GM21825 (cell line): ENCODE data around the gene OR2A1.
A peak's percentile ranks its signal among the peaks of the same experiment; 100 is the strongest.
"Not testable (repeated sequence)": the region's sequence is repeated elsewhere in the genome, so short reads cannot be mapped to it uniquely, and the experiment has no call there.

Experiments
- ATAC-seq: cut with Tn5 transposase; IDR thresholded peaks from one replicate; pipeline ENCODE4 v1.9.1; 2021; ENCODE audit warnings: mild to moderate bottlenecking, moderate library complexity; ENCODE audit not compliant: unreplicated experiment

Gene OR2A1, protein sequence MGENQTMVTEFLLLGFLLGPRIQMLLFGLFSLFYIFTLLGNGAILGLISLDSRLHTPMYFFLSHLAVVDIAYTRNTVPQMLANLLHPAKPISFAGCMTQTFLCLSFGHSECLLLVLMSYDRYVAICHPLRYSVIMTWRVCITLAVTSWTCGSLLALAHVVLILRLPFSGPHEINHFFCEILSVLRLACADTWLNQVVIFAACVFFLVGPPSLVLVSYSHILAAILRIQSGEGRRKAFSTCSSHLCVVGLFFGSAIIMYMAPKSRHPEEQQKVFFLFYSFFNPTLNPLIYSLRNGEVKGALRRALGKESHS

DNA sequence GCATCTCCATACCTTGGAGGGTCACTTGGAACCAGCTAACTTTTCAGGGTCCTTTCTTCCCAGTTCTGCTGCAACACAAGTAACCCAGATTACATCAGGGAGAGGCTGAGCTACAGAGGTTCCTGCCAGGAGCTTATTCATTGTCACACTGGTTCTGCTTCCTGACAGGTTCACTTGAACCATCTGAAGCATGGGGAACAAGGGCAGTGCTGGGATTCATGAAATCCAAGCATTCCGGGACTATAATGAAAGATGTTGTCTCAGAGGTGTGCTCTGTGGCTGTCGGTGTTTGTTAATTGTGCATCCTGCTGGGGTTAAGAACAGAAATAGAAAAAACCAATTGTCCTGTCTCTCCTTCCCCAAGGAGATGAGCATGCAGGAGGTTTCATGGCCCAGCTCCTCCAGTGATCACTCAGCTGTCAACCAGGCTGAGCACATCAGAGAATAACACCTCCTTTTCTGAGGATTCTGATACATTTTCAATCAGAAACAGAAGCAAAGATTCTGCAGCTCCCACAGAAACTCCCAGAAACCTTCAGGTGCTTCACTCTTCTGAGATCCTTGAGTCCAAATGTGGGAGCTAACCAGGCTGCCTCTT, at the start of gene OR2A1:
OR2A1 (plus strand) TSS at position 548 of the 598 bp plus-strand sequence. CDS start 5,706 bp downstream, outside the sequence.
- not testable (repeated sequence) for ATAC-seq

GRCh38 chr7:144264692-144265091, 47.5 kb upstream of the OR2A1 start, which contains the start of gene OR2A7:
Gene OR2A7, minus strand, starts transcription at chr7:144264792. Its CDS starts 5,164 bp downstream, at chr7:144259628.
- ATAC-seq = not testable (repeated sequence)

GRCh38 chr7:144269188-144269587, 43.0 kb upstream of the OR2A1 start, which contains the start of gene CTAGE8:
Gene CTAGE8, minus strand, starts transcription at chr7:144269288. Its CDS starts 38 bp downstream, at chr7:144269250.
- ATAC-seq = not testable (repeated sequence)

DNA sequence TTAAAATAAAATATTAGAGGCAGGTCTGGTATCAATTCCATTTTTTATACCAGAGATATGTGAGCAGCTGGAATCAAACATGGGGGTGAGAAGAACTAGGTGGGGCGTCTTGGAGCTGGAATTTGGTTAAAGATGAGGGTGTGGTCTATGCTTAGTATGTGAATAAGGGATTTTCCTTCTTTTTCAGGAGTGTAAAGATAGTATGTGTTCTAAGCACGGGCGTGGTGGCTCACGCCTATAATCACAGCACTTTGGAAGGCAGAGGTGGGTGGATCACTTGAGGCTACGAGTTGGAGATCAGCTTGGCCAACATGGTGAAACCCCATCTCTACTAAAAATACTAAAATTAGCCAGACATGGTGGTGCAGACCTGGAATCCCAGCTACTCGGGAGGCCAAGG, 36.9 kb upstream of the OR2A1 start:
- ATAC-seq = not testable (repeated sequence)

GRCh38 chr7:144280010-144280409, 32.2 kb upstream of the OR2A1 start:
- ATAC-seq = peak; percentile 30

GRCh38 chr7:144281981-144282380, 30.2 kb upstream of the OR2A1 start:
- not testable (repeated sequence) for ATAC-seq

- ATAC-seq = not testable (repeated sequence)
Observed at GRCh38 chr7:144282490-144282889, 29.7 kb upstream of the OR2A1 start.

- ATAC-seq = not testable (repeated sequence)
Observed at GRCh38 chr7:144283716-144284115, 28.5 kb upstream of the OR2A1 start.

GRCh38 chr7:144287171-144287784, 24.9 kb upstream of the OR2A1 start:
- not testable (repeated sequence) for ATAC-seq

GRCh38 chr7:144291607-144292006, 20.6 kb upstream of the OR2A1 start:
- not testable (repeated sequence) for ATAC-seq

DNA sequence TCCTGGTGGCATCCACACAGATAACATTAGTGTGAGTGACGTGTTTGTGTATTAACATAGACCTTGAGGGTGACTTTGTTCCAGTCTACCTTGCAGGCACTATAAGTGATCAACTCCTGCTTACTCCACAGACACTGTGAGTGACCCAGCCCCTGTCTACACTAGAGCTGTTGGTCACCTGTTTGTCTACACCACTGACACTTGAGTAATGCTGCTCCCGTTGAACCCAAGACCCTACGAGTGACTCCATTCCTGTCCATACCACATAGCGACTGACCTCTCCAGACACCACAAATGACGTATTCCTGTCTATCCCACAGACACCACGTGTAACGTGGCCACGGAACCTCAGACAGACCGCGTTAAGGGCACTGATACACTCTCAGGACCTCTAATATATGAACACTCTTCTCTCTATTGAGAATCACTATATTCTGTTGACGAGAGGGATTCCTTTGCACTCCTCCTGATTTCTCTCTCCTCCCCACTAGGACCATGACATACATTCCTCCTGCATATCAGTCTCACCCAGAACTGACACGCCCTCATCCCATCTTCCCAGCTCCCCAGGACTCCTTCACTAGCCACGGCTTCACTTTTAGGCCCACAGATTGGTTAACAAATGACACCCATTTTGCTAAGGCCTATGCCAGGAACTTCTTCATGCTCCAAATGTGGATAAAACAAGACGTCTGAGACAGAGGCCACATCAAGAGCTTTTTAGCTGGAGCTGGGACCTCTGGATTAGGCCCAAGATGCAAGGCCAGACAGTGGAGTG, 19.6 kb upstream of the OR2A1 start:
- not testable (repeated sequence) for ATAC-seq

GRCh38 chr7:144293794-144294499, 18.3 kb upstream of the OR2A1 start:
- peak; percentile 81 for ATAC-seq

DNA sequence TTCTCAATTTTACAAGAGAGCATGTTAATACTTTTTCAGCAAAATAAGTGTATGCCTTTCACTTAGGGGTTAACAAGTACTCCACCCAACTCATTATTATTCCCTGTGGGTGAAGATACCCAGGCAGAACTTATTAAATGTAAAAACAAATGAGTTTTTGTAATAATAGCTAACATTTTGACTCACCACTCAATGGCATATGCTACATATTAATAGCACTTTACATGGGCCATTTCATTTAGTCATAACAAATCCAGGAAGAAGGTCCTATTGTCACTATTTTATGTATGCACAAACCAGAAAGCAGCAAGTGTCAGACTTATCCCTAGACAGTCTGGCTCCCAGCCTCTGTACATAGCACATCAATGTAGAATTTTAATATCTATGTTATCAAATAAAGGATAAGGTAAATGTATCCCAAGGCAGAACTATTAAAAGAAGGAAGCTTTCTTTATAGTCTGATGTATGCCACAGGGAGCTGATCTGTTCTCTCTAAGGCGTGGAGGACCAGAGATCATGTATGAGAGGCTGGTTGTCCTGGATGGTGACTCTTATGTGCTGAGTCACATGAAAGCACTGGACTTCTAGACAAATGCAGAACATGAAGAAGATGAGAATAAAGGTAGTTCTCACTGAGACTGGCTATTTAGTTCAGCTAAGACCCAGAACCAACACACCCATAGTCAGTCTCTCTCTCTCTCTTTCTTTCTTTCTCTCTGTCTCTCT, 9.5 kb upstream of the OR2A1 start:
- peak; percentile 36 for ATAC-seq

DNA sequence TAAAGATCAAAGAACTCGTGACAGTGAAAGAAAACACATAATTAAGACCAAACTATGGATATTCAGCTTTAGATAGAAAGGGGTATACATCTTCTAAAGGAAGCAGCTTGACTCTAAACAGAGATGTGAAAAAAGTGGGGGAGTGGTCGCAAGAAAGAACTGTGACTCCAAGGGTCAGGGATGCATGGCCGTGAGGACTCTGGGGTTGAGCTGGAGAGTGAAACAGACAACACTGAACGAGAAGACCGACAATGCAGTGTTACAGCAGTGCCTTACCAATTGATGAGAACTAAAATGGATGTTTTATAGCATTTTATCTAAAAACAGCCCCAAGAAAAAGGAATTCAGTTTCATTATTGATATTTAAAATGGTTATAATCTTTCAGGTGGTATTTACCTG, 8.6 kb upstream of the OR2A1 start:
- not testable (repeated sequence) for ATAC-seq

DNA sequence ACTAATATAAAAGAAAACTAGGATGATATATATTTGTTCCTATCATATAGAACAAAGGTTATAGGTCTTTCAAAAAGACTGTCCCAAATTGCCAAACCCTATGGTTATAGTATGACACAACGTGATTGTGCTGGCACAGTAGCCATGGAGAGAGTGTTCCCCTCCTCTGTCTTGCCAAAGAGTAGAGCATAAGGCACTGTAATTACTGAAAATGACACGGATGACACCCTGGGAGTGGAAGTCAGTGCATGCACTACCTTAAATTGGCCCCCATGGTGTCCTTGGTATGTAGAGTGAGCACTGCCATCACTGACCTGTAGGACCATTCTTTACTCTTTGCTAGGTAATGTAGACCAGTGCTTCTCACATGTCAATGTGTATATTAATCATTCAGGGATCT, 7.1 kb upstream of the OR2A1 start:
- ATAC-seq = not testable (repeated sequence)

DNA sequence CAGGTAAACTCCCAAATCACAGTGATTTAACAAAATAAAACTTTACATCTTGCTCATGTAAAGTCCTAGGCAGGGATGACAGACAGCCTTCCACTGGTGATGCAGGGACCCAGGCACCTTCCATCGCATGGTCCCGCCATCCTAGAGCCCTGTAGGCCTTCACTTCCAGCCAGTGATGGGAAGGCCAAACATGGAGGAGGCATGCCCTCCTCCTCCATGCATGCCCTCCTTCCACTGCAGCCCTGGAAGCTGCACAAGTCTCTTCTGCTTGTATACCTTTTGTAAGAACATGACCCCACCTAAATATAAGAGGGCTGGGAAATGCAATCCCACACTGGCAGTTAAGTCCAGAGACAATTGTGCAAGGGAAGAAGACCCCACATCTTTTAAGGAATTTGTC, 2.5 kb upstream of the OR2A1 start:
- not testable (repeated sequence) for ATAC-seq

GRCh38 chr7:144311218-144311617, 1.0 kb upstream of the OR2A1 start:
- ATAC-seq = not testable (repeated sequence)

- ATAC-seq = not testable (repeated sequence)
Observed at GRCh38 chr7:144317537-144317936, 5.3 kb downstream of the OR2A1 start.

DNA sequence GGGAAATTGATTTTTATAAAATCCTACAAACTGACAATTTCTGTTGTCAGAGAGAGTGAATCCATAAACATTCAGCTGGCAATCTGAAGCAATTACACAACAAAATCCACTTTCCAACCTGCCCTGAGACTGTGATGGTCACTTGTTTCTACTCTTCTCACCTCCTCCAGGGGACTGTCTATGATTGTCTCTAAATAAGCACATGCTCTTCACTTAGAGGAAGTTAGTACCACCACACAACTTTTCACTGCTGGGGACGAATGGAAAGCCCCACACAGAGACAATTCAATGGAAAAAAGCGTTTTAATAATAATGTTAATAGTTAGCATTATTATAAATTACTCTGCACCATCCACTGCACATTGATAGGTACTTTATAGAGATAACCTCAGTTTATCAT, 7.3 kb downstream of the OR2A1 start:
- not testable (repeated sequence) for ATAC-seq
